GM23338 (cell line): ENCODE results near the gene SNX11.

Experiments used
- CREB1 ChIP-seq: fragments of 250-450 bp; sonication (Bioruptor Pico); IDR thresholded peaks from 2 replicates; pipeline ENCODE4 v1.5.0; 2020; ENCODE audit warnings: low read depth, mild to moderate bottlenecking, moderate library complexity
- EZH2 ChIP-seq: fragments of 200-600 bp; sonication (generic); IDR thresholded peaks from one replicate; pipeline ENCODE4 v1.8.0; 2017; ENCODE audit warnings: antibody characterized with exemption, mild to moderate bottlenecking, low read depth; ENCODE audit not compliant: unreplicated experiment
- EZH2phosphoT487 ChIP-seq: fragments of 200-600 bp; sonication (generic); IDR thresholded peaks from one replicate; pipeline ENCODE4 v1.8.1; 2018; ENCODE audit warnings: antibody characterized with exemption; ENCODE audit not compliant: unreplicated experiment
- POLR2AphosphoS5 ChIP-seq: IDR thresholded peaks from 2 replicates; pipeline ENCODE4 v1.6.1; 2016; ENCODE audit warnings: antibody characterized with exemption, low read depth
- TF ChIP-seq, protein P1 (sequence below), 2 experiments: fragments of 200-600 bp in 1 of 2; sonication (generic) in 1 of 2; conservative IDR thresholded peaks; 2 replicates each; pipeline versions ENCODE4 v1.5.1 to v1.6.1; 2016 to 2017; ENCODE audit warnings: antibody characterized with exemption in 2 of 2, low read depth in 2 of 2, mild to moderate bottlenecking in 2 of 2, moderate library complexity in 1 of 2

DNA sequence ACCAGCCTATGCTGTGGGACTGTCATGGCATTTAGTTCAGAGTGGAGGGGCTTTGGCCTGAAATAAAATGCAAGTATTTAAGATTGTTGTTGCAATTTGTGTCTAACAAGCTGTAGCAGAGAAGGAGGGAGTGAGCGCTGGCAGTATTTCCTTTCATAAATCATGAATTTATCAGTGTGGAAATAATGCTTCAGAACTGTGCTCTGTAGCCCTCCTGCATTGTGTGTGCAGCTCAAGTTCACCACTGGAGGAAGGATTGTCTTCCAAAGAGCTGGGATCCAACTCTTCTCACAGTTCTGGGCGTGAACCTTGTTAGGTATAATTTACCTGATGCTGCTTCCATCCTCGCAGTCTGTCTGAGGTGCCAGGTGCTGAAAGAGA is 15.1 kb downstream of the SNX11 start:
- TF ChIP-seq EZH2, result no peak
- TF ChIP-seq, protein P1, sequence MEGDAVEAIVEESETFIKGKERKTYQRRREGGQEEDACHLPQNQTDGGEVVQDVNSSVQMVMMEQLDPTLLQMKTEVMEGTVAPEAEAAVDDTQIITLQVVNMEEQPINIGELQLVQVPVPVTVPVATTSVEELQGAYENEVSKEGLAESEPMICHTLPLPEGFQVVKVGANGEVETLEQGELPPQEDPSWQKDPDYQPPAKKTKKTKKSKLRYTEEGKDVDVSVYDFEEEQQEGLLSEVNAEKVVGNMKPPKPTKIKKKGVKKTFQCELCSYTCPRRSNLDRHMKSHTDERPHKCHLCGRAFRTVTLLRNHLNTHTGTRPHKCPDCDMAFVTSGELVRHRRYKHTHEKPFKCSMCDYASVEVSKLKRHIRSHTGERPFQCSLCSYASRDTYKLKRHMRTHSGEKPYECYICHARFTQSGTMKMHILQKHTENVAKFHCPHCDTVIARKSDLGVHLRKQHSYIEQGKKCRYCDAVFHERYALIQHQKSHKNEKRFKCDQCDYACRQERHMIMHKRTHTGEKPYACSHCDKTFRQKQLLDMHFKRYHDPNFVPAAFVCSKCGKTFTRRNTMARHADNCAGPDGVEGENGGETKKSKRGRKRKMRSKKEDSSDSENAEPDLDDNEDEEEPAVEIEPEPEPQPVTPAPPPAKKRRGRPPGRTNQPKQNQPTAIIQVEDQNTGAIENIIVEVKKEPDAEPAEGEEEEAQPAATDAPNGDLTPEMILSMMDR (conservative IDR thresholded peaks at IDR 0.05; ENCODE audit: low read depth in 2 of 2), result no peak
- TF ChIP-seq EZH2phosphoT487, result no peak
- TF ChIP-seq CREB1 (CRISPR knock-in tag), result no peak
- TF ChIP-seq POLR2AphosphoS5, result no peak
